ENCODE results near the gene ADAM22. TPM values are rescaled to one million over a fixed set of nuclear protein-coding genes. Genes with fewer than 3 reads are reported as not detected.

ADAM22 gene
- total and polyA plus RNA-seq, 10 of the 15 experiments (the other 5 are each of a cell fraction or from before 2014, with no cell fraction given) = 1.4 to 24.5 (median 7.6) TPM

DNA sequence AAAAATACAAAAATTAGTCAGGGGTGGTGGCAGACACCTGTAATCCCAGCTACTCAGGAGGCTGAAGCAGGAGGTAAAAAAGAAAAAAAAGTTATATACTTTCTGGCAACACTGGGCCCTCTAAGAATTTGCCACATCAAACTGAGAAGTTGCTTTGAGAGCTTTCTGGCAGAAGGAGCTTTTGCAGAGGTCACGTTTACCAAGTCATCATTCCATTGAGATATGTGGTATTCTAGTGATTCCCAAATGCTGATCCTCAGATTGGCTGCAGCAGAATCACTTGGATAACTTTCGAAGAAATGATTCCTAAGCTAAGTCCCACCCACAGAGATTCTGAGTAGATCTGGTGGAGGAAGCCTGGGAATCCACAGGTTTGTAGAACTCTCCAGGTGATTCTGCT, 80.5 kb downstream of the ADAM22 start (continued):
- TF ChIP-seq, protein P1, sequence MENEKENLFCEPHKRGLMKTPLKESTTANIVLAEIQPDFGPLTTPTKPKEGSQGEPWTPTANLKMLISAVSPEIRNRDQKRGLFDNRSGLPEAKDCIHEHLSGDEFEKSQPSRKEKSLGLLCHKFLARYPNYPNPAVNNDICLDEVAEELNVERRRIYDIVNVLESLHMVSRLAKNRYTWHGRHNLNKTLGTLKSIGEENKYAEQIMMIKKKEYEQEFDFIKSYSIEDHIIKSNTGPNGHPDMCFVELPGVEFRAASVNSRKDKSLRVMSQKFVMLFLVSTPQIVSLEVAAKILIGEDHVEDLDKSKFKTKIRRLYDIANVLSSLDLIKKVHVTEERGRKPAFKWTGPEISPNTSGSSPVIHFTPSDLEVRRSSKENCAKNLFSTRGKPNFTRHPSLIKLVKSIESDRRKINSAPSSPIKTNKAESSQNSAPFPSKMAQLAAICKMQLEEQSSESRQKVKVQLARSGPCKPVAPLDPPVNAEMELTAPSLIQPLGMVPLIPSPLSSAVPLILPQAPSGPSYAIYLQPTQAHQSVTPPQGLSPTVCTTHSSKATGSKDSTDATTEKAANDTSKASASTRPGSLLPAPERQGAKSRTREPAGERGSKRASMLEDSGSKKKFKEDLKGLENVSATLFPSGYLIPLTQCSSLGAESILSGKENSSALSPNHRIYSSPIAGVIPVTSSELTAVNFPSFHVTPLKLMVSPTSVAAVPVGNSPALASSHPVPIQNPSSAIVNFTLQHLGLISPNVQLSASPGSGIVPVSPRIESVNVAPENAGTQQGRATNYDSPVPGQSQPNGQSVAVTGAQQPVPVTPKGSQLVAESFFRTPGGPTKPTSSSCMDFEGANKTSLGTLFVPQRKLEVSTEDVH (IDR thresholded peaks at IDR 0.05; ENCODE audit: low read depth, partially characterized antibody) = no peak
- TF ChIP-seq, protein P2, sequence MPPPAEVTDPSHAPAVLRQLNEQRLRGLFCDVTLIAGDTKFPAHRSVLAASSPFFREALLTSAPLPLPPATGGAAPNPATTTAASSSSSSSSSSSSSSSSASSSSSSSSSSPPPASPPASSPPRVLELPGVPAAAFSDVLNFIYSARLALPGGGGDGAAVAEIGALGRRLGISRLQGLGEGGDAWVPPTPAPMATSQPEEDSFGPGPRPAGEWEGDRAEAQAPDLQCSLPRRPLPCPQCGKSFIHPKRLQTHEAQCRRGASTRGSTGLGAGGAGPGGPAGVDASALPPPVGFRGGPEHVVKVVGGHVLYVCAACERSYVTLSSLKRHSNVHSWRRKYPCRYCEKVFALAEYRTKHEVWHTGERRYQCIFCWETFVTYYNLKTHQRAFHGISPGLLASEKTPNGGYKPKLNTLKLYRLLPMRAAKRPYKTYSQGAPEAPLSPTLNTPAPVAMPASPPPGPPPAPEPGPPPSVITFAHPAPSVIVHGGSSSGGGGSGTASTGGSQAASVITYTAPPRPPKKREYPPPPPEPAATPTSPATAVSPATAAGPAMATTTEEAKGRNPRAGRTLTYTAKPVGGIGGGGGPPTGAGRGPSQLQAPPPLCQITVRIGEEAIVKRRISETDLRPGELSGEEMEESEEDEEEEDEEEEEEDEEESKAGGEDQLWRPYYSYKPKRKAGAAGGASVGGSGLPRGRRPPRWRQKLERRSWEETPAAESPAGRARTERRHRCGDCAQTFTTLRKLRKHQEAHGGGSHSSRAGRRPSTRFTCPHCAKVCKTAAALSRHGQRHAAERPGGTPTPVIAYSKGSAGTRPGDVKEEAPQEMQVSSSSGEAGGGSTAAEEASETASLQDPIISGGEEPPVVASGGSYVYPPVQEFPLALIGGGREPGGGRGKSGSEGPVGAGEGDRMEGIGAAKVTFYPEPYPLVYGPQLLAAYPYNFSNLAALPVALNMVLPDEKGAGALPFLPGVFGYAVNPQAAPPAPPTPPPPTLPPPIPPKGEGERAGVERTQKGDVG (CRISPR knock-in tag; IDR thresholded peaks at IDR 0.05) = no peak
- TF ChIP-seq, protein P3, sequence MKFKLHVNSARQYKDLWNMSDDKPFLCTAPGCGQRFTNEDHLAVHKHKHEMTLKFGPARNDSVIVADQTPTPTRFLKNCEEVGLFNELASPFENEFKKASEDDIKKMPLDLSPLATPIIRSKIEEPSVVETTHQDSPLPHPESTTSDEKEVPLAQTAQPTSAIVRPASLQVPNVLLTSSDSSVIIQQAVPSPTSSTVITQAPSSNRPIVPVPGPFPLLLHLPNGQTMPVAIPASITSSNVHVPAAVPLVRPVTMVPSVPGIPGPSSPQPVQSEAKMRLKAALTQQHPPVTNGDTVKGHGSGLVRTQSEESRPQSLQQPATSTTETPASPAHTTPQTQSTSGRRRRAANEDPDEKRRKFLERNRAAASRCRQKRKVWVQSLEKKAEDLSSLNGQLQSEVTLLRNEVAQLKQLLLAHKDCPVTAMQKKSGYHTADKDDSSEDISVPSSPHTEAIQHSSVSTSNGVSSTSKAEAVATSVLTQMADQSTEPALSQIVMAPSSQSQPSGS (IDR thresholded peaks at IDR 0.05; ENCODE audit: low read length) = no peak

DNA sequence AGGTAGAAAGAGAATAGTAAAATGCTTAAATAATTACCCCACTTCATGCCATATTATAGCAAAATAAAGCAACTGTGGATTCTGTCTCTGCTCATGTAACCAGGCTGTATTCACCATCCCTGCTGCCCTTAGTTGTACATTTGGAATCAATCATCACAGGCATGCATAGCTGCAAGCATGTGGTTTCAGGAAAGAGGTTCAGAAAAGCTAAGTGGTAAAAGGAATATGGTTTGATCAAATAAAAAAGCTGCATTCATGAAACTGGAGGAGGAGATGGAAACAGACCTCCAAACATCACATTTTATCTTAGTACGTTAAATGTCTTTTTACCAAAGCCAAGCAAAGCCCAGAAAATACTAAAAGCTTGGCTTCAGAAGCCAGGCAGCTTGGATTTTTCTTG, 81.3 kb downstream of the ADAM22 start:
- no peaks in the 10 kb centered on the region for H4K20me1 ChIP-seq (ENCODE audit: control insufficient read depth, insufficient read depth)
- in situ Hi-C loops (cut with MboI) = no loop called here
- POLR2A ChIA-PET = no interaction called here
- 100% methylated on average over 1 of the region's 1 CpG for WGBS (ENCODE audit: insufficient coverage, insufficient replicate concordance, low lambda C conversion rate, missing lambda C conversion rate)
- FAIRE-seq (no peak), DNase-seq (ENCODE audit: low read depth, low spot score) (no peak), ATAC-seq (no peak)
- SMC1A ChIA-PET (ENCODE audit: uncharacterized antibody, unreplicated experiment) = interaction anchor here (0.9 to 1.8 kb wide), 3 partner anchors 13 to 75 kb away, joined by 4 to 6 read pairs (median 4); no protein-coding TSS in a partner anchor
- no peak overlapping the region for H3K4me2 ChIP-seq (ENCODE audit: control insufficient read depth, insufficient read depth)
- no peaks in the 10 kb centered on the region for H3K9me3 ChIP-seq (replicated peaks; ENCODE audit: control insufficient read depth, insufficient read depth, low read length)
- H3K27ac ChIP-seq (ENCODE audit: control insufficient read depth, insufficient read depth) = no peak overlapping the region
- peaks cover 0 to 4% of the 10 kb centered on the region in 2 experiments; a peak in 1 of 4 replicates for H3K36me3 ChIP-seq (ENCODE audit: control insufficient read depth in 2 of 2, insufficient read depth in 2 of 2, low read length in 1 of 2)
- CTCF ChIA-PET = interaction anchor here (0.6 to 2.0 kb wide), 2 partner anchors 12 to 130 kb away, joined by 3 to 7 read pairs; no protein-coding TSS in a partner anchor
- no peak overlapping the region for H3K9ac ChIP-seq (ENCODE audit: control insufficient read depth, insufficient read depth, low read length)
- H3K4me3 ChIP-seq = no peak overlapping the region
- no peak overlapping the region for H2AFZ ChIP-seq (ENCODE audit: control insufficient read depth, low read depth, low read length)
- intact Hi-C loops (cut with micrococcal nuclease; ENCODE audit: unreplicated experiment) = no loop called here
- no peaks in the 10 kb centered on the region for H3K79me2 ChIP-seq (ENCODE audit: control insufficient read depth, insufficient read depth, low read length)
- RAD21 ChIA-PET (ENCODE audit: unreplicated experiment) = no interaction called here
- BruUV-seq (replicated peaks) = no TSS peak
- H3K27me3 ChIP-seq (replicated peaks in 1 of 2; ENCODE audit: control insufficient read depth in 2 of 2, insufficient read depth in 2 of 2, low read length in 1 of 2) = no peaks in the 10 kb centered on the region
- H3K4me1 ChIP-seq (ENCODE audit: control insufficient read depth, insufficient read depth, low read length) = no peaks in the 10 kb centered on the region
- no peak for TF ChIP-seq POLR2AphosphoS5 (IDR thresholded peaks at IDR 0.05; ENCODE audit: low read length)
- TF ChIP-seq EP300 (IDR thresholded peaks at IDR 0.05; ENCODE audit: borderline replicate concordance in 1 of 2, control insufficient read depth in 1 of 2, low read depth in 2 of 2, low read length in 2 of 2) = no peak
- no peak for TF ChIP-seq TARDBP (IDR thresholded peaks at IDR 0.05; ENCODE audit: borderline replicate concordance)
- TF ChIP-seq, protein P4, sequence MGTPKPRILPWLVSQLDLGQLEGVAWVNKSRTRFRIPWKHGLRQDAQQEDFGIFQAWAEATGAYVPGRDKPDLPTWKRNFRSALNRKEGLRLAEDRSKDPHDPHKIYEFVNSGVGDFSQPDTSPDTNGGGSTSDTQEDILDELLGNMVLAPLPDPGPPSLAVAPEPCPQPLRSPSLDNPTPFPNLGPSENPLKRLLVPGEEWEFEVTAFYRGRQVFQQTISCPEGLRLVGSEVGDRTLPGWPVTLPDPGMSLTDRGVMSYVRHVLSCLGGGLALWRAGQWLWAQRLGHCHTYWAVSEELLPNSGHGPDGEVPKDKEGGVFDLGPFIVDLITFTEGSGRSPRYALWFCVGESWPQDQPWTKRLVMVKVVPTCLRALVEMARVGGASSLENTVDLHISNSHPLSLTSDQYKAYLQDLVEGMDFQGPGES (IDR thresholded peaks at IDR 0.05) = no peak
- no peak for TF ChIP-seq SREBF2 (IDR thresholded peaks at IDR 0.05; ENCODE audit: low read length)
- no peak for TF ChIP-seq NR2F1 (conservative IDR thresholded peaks at IDR 0.05)
- no peak for TF ChIP-seq NR2C1 (IDR thresholded peaks at IDR 0.05)
- no peak for TF ChIP-seq POLR2A (IDR thresholded peaks at IDR 0.05; ENCODE audit: low read depth, low read length)

All from GM12878 (cell line).